HG03139 (cell line): ENCODE data around the gene DGKI.
"Not testable (repeated sequence)": the region's sequence is repeated elsewhere in the genome, so short reads cannot be mapped to it uniquely, and the experiment has no call there.

Experiments
- ATAC-seq: cut with Tn5 transposase; IDR thresholded peaks from one replicate; pipeline ENCODE4 v1.9.1; 2021; ENCODE audit not compliant: unreplicated experiment

DGKI gene

GRCh38 chr7:137836541-137836940 lies 10.2 kb downstream of the DGKI start:
- no peak for ATAC-seq

GRCh38 chr7:137836113-137836509 lies 10.7 kb downstream of the DGKI start:
- ATAC-seq: no peak

GRCh38 chr7:137835486-137836112 lies 11.2 kb downstream of the DGKI start:
- ATAC-seq: no peak

DNA sequence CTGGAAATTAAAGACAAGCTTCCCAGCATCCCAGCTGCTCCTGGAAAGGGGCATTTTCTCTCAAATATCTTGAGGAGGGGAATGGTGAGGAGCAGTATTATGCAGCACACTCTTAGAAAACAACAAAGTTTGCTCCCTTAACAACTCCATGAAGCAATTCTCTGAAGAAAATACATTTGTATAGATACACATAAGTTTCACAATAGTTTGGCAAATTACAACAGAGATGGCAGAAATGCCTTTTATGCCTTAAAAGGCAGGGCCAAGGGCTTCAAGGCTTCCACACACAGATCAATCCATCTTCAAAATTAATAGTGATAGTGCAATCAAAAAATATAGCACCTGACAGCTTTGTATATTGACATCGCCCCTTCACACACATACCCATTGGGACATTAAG lies 12.2 kb downstream of the DGKI start:
- no peak for ATAC-seq

GRCh38 chr7:137832990-137833389 lies 13.8 kb downstream of the DGKI start:
- ATAC-seq: not testable (repeated sequence)

GRCh38 chr7:137832382-137832781 lies 14.4 kb downstream of the DGKI start:
- no peak for ATAC-seq

DNA sequence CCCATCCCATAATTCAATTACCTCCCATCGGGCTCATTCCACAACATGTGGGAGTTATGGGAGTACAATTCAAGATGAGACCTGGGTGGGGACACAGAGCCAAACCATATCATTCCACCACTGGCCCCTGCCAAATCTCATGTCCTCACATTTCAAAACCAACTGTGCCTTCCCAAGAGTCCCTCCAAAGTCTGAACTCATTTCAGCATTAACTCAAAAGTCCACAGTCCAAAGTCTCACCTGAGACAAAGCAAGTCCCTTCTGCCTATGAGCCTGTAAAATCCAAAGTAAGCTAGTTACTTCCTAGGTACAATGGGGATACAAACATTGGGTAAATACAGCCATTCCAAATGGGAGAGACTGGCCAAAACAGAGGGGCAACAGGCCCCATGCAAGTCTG lies 15.2 kb downstream of the DGKI start:
- not testable (repeated sequence) for ATAC-seq

GRCh38 chr7:137829337-137829992 lies 17.3 kb downstream of the DGKI start:
- no peak for ATAC-seq

- no peak for ATAC-seq
Measured at GRCh38 chr7:137828456-137828855, 18.3 kb downstream of the DGKI start.

DNA sequence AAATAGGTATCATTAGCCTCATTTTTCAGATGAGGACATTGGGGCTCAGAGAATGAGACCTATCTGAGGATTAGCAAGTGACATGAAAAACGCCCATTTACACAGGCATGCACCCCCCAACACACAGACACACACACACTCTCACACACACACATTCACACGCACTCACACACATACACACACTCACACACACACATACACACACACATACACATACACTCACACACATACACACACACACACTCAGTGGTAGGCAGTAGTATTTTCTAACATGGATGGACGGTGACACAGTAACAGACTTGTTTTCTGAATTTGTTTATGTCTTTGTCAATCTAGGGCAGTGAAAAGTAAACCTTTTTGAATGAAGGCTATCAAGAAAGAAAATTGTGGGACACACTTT lies 21.3 kb downstream of the DGKI start:
- no peak for ATAC-seq

DNA sequence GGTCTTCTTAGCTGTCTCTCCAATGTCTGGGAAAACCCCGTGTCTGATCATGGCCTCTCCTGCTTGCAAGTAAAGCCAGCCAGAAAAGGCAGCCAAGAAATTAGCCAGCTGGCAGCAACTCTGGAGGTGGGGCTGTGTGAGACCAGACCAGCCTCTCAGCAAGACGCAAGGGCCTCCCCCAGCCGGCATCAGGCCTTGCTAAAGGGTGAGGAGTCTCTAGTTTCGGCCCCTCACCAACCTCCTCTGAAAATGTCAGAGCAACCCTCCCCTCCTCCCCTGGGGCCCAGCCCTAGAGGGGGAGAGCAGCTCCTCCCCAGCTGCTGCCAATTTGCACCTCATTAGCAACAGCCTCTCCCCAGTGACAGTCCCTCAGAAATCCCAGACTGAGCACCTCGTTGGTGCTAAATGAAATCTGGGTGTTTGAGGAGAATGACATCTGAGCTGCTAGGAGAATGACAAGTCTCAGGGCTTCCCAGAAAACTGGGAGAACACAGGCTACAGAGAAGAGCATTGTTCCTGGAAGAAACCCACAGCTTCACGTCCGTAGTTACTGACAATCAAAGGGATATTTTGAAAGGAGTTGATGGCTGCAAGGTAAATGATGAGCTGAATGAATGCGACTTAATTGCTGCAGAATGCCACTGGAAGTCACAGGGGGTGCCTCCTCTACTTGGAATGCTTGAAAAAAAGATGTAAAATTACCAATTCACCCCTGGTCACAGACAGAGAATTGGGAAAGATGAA lies 25.9 kb downstream of the DGKI start:
- peak; percentile 53 for ATAC-seq

DNA sequence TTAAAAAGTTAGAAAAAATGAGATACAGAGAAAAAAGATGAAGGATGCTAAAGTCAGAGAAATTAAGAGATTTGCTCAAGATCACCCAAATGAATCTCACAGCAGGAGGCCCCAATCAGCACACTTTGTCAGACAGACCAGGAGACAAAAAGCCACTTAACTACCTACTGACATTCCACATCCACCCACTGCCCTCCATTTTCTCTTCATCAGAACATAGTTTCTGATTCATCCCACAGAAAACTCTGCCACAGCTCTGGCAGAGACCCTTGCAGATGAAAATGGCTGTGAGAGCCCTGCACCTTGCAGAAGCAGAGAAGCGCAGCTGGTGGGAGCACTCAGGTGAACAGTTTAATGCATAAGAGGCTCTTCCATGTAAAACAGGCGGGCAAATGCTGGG lies 26.6 kb downstream of the DGKI start:
- no peak for ATAC-seq

GRCh38 chr7:137818036-137818435 lies 28.7 kb downstream of the DGKI start:
- ATAC-seq: no peak

GRCh38 chr7:137816696-137817320 lies 30.0 kb downstream of the DGKI start:
- no peak for ATAC-seq

DNA sequence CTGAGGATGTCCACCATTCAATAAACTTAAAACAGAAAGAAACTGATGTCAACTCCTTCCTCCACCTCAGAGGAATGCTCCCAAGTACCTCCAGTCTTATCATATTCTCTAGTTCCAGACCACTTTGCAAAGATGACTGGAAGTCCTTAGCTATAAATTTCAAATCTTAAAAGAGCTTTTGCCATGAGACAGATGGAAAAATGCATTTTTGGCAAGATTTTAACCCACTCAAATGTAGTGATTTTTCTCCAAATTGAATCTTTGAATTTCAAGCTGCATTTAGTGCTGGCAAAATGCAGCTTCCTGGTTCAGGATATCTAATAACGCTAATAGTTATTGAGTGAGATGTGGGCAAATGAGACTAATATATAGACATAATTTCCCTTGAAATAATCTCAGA lies 33.2 kb downstream of the DGKI start:
- no peak for ATAC-seq

DNA sequence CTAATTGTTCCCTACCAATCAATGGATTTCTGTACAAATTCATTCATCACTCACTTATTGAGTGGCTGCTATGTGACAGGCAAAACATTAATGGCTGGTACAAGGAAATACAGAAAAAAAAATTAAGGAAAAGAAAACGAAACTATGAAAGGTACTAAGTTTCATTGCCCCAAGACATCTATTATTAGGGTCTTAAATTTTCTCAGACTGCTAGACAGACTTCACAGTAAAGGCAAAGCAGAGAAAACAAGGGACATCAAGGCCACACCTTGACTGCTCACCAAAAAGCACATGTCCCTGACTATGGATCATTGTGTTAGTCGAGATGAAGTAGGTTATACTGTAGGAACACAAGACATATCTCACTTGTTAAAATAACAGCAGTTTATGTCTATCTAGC lies 36.5 kb downstream of the DGKI start:
- ATAC-seq: no peak

DNA sequence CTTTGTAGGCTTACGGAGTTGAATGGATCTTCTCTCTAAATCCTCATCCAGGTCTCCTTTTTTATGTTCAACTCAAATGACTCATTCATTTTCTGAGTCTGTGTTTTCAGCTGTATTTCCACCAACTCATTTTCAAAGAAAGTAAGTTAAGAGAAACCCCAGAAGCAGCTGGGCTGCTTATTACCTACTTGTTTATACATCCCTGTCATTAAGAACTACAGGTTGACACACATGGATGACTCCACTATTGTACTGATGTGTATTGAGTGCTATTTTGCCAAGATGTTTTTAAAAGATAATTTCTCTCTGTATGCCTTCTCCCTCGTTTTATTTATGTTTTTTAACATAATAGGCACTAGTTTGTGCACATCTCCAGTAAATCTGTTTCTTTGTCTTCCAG lies 41.9 kb downstream of the DGKI start:
- no peak for ATAC-seq

- ATAC-seq: no peak
Measured at GRCh38 chr7:137801491-137801890, 45.3 kb downstream of the DGKI start.

- ATAC-seq: no peak
Measured at GRCh38 chr7:137801003-137801402, 45.8 kb downstream of the DGKI start.

GRCh38 chr7:137798073-137798763 lies 48.6 kb downstream of the DGKI start:
- ATAC-seq: peak; percentile 85

DNA sequence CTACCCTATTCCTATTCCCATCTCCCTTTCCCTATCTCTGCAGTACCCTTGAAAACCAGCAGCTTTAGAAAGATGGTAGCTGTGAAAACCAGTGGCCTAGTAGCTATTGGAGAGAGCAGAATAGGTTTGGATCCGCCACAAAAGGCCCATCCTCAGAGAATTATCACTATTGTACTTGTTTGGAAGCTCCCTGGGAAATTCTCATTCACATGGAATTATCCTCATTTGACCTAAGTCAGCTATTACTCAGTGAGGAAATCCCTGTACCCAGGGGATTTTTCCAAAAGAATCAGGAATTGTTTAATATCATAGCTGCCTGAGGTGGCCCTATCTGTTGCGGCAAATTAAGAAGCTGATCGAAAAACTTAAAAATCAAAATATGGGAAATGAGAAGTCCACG lies 51.6 kb downstream of the DGKI start:
- ATAC-seq: no peak
